Panc1 (cell line): ENCODE results near the gene NCAPD2. TPM values are rescaled to one million over a fixed set of nuclear protein-coding genes. Genes with fewer than 3 reads are reported as not detected.

Source experiments
- ATAC-seq: fragments of 200-7000 bp; cut with Tn5 transposase; 2 replicates; pipeline ENCODE4 v1.9.1; 2020; ENCODE audit warnings: mild to moderate bottlenecking, moderate library complexity
- BruUV-seq: library from RNA; stranded (reverse); fragments of 400-500 nt; replicated peaks from 2 replicates; lab custom pipeline; 2021; lab: Mats Ljungman, UMichigan
- CTCF ChIA-PET: fragments of 300-600 bp; sonication (Branson Sonifier 250); formaldehyde crosslinking; loops from one replicate; lab custom pipeline; 2022; ENCODE audit warnings: antibody characterized with exemption; lab: Charles Lee
- POLR2A ChIA-PET: fragments of 300-600 bp; sonication (Branson Sonifier 250); formaldehyde crosslinking; loops from one replicate; lab custom pipeline; 2022; ENCODE audit warnings: antibody characterized with exemption; lab: Charles Lee
- DNase-seq: peaks from one replicate; pipeline ENCODE4 v3.0.0-alpha.2; 2010; ENCODE audit warnings: low read depth, low spot score
- H3K27ac ChIP-seq: 2 replicates; pipeline ENCODE4 v1.5.1; 2011; ENCODE audit warnings: mild to moderate bottlenecking, low read length, inconsistent platforms
- H3K27me3 ChIP-seq: fragments of 200-500 bp; sonication (Bioruptor generic); 2 replicates; pipeline ENCODE4 v1.6.0; 2014; ENCODE audit warnings: low read length, inconsistent platforms; ENCODE audit not compliant: control insufficient read depth, insufficient read depth
- H3K36me3 ChIP-seq: fragments of 200-500 bp; sonication (Bioruptor generic); 2 replicates; pipeline ENCODE4 v1.5.1; 2014; ENCODE audit warnings: inconsistent platforms, mild to moderate bottlenecking, low read length, moderate library complexity; ENCODE audit not compliant: control insufficient read depth, insufficient read depth
- H3K4me1 ChIP-seq: 2 replicates; pipeline ENCODE4 v1.5.1; 2011; ENCODE audit warnings: inconsistent platforms, mild to moderate bottlenecking, low read length, moderate library complexity; ENCODE audit not compliant: control insufficient read depth, insufficient read depth
- H3K4me3 ChIP-seq, 2 experiments: 2 replicates each; pipeline ENCODE4 v1.5.1; 2011 to 2012; ENCODE audit warnings: low read depth in 2 of 2, low read length in 2 of 2, mild to moderate bottlenecking in 2 of 2, inconsistent platforms in 1 of 2, moderate library complexity in 1 of 2
- H3K9me3 ChIP-seq: fragments of 200-500 bp; sonication (Bioruptor generic); 2 replicates; pipeline ENCODE4 v1.5.1; 2014; ENCODE audit warnings: low read depth, mild to moderate bottlenecking, inconsistent platforms, low read length, moderate library complexity; ENCODE audit not compliant: control insufficient read depth, insufficient read depth
- POLR2AphosphoS5 ChIP-seq: IDR thresholded peaks from 2 replicates; pipeline ENCODE4 v1.6.1; 2012; ENCODE audit warnings: mild to moderate bottlenecking, low read depth, low read length, moderate library complexity
- SIN3A ChIP-seq: IDR thresholded peaks from 2 replicates; pipeline ENCODE4 v1.6.1; 2012; ENCODE audit warnings: low read depth, mild to moderate bottlenecking, low read length, moderate library complexity, borderline replicate concordance; ENCODE audit not compliant: insufficient read depth
- TCF7L2 ChIP-seq: IDR thresholded peaks from 2 replicates; pipeline ENCODE4 v1.6.1; 2011; ENCODE audit warnings: mild to moderate bottlenecking, low read depth, low read length, inconsistent platforms
- in situ Hi-C: cut with HindIII; loops from 2 replicates; pipeline ENCODE4 v1.10.0; 2016; ENCODE audit warnings: low sequenced_read_pairs, low pct_unique_long_range_greater_than_20kb
- intact Hi-C: fragments of 100-400 bp; cut with micrococcal nuclease; formaldehyde crosslinking; loops from one replicate; pipeline ENCODE4 v1.10.0; 2022; ENCODE audit not compliant: unreplicated experiment
- total RNA-seq: library from RNA; stranded (reverse); gene quantifications from one replicate; pipeline ENCODE4 v1.2.1, GENCODE V29; 2021; ENCODE audit not compliant: unreplicated experiment
- TF ChIP-seq, protein P1 (sequence below): fragments of 450-650 bp; IDR thresholded peaks from 2 replicates; pipeline ENCODE4 v1.5.1; 2017; ENCODE audit warnings: mild to moderate bottlenecking
- TF ChIP-seq, protein P2 (sequence below), 2 experiments: IDR thresholded peaks; 2 replicates each; pipeline ENCODE4 v1.6.1; 2011 to 2012; ENCODE audit warnings: low read depth in 2 of 2, control low read depth in 1 of 2, low read length in 1 of 2, mild to moderate bottlenecking in 1 of 2, moderate library complexity in 1 of 2; ENCODE audit not compliant: insufficient read depth in 1 of 2

The NCAPD2 gene
- total RNA-seq, 1 experiment from 2014 or later, result 80.3 TPM

DNA sequence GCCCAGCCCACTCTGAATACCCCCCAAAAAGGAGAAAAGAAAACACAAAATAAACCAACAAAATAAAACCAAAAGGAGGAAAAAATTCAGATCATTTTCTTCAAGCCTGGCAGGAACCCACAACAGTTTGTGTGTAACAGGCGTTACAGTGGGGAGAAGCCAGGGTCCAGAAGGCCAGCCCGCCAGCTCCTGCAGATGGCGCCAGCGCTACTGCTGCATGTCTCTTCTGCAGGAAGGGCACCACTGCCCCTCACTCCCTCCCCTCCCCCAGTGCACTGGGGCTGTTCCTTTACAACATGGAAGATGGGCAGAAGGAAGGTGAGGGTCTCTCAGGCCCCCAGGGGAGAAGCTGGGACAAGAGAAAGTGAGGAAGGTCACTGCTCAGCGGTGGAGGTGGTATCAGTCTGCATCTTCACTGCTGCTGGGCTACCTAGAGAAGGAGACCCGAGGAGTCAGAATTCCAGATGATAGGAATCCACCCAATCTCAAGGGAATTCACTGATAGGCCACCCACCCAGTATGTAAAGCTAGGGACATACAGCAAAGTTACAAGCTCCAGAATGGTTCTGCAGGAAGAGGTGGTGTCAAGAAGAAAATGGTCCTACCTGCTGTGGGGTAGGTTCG is 76.5 kb downstream of the NCAPD2 start:
- ATAC-seq (0 out of 2 replicates have a peak, but pooled peaks have one; percentile 47), DNase-seq (no peak)
- H3K4me3 ChIP-seq, result no peak overlapping the region
- ChIA-PET CTCF (interaction anchor here (1.3 kb wide), 1 partner anchor 266 kb away, joined by 7 read pairs; no protein-coding TSS in a partner anchor), POLR2A (interaction anchor here (0.6 kb wide), 1 partner anchor 1216 kb away, joined by 4 read pairs; no protein-coding TSS in a partner anchor)
- no TSS peak for BruUV-seq
- H3K27me3 ChIP-seq, result no peaks in the 10 kb centered on the region
- intact Hi-C loops, result no loop called here
- TF ChIP-seq, protein P1, sequence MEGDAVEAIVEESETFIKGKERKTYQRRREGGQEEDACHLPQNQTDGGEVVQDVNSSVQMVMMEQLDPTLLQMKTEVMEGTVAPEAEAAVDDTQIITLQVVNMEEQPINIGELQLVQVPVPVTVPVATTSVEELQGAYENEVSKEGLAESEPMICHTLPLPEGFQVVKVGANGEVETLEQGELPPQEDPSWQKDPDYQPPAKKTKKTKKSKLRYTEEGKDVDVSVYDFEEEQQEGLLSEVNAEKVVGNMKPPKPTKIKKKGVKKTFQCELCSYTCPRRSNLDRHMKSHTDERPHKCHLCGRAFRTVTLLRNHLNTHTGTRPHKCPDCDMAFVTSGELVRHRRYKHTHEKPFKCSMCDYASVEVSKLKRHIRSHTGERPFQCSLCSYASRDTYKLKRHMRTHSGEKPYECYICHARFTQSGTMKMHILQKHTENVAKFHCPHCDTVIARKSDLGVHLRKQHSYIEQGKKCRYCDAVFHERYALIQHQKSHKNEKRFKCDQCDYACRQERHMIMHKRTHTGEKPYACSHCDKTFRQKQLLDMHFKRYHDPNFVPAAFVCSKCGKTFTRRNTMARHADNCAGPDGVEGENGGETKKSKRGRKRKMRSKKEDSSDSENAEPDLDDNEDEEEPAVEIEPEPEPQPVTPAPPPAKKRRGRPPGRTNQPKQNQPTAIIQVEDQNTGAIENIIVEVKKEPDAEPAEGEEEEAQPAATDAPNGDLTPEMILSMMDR, result peak; percentile 85
- TF ChIP-seq, protein P2, sequence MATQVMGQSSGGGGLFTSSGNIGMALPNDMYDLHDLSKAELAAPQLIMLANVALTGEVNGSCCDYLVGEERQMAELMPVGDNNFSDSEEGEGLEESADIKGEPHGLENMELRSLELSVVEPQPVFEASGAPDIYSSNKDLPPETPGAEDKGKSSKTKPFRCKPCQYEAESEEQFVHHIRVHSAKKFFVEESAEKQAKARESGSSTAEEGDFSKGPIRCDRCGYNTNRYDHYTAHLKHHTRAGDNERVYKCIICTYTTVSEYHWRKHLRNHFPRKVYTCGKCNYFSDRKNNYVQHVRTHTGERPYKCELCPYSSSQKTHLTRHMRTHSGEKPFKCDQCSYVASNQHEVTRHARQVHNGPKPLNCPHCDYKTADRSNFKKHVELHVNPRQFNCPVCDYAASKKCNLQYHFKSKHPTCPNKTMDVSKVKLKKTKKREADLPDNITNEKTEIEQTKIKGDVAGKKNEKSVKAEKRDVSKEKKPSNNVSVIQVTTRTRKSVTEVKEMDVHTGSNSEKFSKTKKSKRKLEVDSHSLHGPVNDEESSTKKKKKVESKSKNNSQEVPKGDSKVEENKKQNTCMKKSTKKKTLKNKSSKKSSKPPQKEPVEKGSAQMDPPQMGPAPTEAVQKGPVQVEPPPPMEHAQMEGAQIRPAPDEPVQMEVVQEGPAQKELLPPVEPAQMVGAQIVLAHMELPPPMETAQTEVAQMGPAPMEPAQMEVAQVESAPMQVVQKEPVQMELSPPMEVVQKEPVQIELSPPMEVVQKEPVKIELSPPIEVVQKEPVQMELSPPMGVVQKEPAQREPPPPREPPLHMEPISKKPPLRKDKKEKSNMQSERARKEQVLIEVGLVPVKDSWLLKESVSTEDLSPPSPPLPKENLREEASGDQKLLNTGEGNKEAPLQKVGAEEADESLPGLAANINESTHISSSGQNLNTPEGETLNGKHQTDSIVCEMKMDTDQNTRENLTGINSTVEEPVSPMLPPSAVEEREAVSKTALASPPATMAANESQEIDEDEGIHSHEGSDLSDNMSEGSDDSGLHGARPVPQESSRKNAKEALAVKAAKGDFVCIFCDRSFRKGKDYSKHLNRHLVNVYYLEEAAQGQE (IDR thresholded peaks at IDR 0.05; ENCODE audit: insufficient read depth in 1 of 2, low read depth in 2 of 2, low read length in 1 of 2), result no peak
- peaks cover 11% of the 10 kb centered on the region for H3K4me1 ChIP-seq
- in situ Hi-C loops, result no loop called here
- H3K9me3 ChIP-seq, result no peaks in the 10 kb centered on the region
- peaks cover 25% of the 10 kb centered on the region for H3K36me3 ChIP-seq
- H3K27ac ChIP-seq, result no peak overlapping the region

DNA sequence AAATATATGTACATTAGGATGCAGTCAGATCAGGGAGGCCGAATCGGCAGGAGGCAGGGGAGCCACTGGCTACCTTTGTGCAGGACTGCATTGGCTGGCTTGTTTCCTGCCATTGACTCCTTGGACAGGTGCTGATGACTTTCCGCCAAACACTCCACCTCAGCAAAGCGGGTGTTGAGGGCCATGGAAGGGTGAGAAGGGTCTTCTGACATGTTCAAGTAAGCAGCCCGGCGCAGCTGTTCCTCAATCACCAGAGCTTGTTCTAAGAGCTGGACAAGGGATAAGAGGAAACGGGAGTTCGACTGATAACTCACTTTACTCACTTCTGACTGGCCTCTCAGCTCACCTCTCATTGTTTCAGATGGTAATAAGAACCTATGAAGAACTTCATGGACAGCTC is 79.1 kb downstream of the NCAPD2 start:
- H3K36me3 ChIP-seq, result peaks cover 21% of the 10 kb centered on the region
- H3K4me3 ChIP-seq, result no peak overlapping the region
- peaks cover 11% of the 10 kb centered on the region for H3K4me1 ChIP-seq
- H3K9me3 ChIP-seq, result no peaks in the 10 kb centered on the region
- DNase-seq (no peak), ATAC-seq (no peak)
- H3K27ac ChIP-seq, result no peak overlapping the region
- ChIA-PET POLR2A (no interaction called here), CTCF (no interaction called here)
- in situ Hi-C loops, result no loop called here
- H3K27me3 ChIP-seq, result no peaks in the 10 kb centered on the region
- intact Hi-C loops, result no loop called here
- BruUV-seq, result no TSS peak
- TF ChIP-seq POLR2AphosphoS5, result no peak
- TF ChIP-seq, protein P1, result no peak
- TF ChIP-seq SIN3A, result no peak
- TF ChIP-seq TCF7L2, result no peak
- TF ChIP-seq, protein P2 (IDR thresholded peaks at IDR 0.05; ENCODE audit: insufficient read depth in 1 of 2, low read depth in 2 of 2, low read length in 1 of 2), result no peak
